A673 (cell line): ENCODE results near the gene DCN.

Experiments used
- EZH2 ChIP-seq: fragments of 200-600 bp; sonication (generic); IDR thresholded peaks from 2 replicates; pipeline ENCODE4 v1.6.1; 2017; ENCODE audit warnings: borderline replicate concordance, low read depth, mild to moderate bottlenecking, mixed read lengths, antibody characterized with exemption, low read length; ENCODE audit not compliant: poor library complexity, severe bottlenecking
- TF ChIP-seq, protein P1 (sequence below): fragments of 300-800, 200-600 bp; sonication (generic); conservative IDR thresholded peaks from 2 replicates; pipeline ENCODE4 v1.5.1; 2017; ENCODE audit warnings: low read depth, mild to moderate bottlenecking, antibody characterized with exemption, low read length, moderate library complexity, mixed read lengths

DNA sequence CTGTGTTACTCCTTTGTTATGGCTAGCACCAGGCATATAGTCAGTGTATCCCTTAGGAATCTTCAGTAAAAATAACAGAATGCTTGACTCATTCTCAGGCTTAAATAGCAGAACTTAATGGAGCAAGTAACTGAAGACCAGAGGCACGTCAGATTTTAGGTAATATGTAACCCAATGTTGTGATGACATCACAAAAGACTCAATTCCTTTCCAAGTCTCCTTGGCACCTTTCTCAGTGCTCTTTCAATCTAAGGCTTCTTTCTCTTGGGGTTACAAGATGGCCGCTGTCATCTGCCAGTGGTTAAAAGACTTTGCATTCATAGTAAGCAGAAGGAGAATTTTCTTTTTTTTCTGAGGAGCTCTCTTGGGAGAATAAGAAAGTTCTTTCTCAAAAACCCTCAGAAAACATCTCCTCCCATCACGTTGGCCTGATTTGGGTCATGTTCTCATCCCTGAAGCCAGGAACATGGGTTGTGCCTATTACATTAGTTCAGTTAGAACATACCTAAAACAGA is 33.4 kb upstream of the DCN start:
- TF ChIP-seq, protein P1, sequence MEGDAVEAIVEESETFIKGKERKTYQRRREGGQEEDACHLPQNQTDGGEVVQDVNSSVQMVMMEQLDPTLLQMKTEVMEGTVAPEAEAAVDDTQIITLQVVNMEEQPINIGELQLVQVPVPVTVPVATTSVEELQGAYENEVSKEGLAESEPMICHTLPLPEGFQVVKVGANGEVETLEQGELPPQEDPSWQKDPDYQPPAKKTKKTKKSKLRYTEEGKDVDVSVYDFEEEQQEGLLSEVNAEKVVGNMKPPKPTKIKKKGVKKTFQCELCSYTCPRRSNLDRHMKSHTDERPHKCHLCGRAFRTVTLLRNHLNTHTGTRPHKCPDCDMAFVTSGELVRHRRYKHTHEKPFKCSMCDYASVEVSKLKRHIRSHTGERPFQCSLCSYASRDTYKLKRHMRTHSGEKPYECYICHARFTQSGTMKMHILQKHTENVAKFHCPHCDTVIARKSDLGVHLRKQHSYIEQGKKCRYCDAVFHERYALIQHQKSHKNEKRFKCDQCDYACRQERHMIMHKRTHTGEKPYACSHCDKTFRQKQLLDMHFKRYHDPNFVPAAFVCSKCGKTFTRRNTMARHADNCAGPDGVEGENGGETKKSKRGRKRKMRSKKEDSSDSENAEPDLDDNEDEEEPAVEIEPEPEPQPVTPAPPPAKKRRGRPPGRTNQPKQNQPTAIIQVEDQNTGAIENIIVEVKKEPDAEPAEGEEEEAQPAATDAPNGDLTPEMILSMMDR, result no peak
- TF ChIP-seq EZH2, result no peak
